Measurements from ENCODE around the gene TCF7.

TCF7 gene

GRCh38 chr5:134075102-134075501, 39.4 kb upstream of the TCF7 start:
- FAIRE-seq (no peak), DNase-seq (ENCODE audit: insufficient read length, low spot score) (no peak)
- TF ChIP-seq, protein P1, sequence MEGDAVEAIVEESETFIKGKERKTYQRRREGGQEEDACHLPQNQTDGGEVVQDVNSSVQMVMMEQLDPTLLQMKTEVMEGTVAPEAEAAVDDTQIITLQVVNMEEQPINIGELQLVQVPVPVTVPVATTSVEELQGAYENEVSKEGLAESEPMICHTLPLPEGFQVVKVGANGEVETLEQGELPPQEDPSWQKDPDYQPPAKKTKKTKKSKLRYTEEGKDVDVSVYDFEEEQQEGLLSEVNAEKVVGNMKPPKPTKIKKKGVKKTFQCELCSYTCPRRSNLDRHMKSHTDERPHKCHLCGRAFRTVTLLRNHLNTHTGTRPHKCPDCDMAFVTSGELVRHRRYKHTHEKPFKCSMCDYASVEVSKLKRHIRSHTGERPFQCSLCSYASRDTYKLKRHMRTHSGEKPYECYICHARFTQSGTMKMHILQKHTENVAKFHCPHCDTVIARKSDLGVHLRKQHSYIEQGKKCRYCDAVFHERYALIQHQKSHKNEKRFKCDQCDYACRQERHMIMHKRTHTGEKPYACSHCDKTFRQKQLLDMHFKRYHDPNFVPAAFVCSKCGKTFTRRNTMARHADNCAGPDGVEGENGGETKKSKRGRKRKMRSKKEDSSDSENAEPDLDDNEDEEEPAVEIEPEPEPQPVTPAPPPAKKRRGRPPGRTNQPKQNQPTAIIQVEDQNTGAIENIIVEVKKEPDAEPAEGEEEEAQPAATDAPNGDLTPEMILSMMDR (IDR thresholded peaks at IDR 0.05; ENCODE audit: insufficient read depth, missing control alignments), result no peak

DNA sequence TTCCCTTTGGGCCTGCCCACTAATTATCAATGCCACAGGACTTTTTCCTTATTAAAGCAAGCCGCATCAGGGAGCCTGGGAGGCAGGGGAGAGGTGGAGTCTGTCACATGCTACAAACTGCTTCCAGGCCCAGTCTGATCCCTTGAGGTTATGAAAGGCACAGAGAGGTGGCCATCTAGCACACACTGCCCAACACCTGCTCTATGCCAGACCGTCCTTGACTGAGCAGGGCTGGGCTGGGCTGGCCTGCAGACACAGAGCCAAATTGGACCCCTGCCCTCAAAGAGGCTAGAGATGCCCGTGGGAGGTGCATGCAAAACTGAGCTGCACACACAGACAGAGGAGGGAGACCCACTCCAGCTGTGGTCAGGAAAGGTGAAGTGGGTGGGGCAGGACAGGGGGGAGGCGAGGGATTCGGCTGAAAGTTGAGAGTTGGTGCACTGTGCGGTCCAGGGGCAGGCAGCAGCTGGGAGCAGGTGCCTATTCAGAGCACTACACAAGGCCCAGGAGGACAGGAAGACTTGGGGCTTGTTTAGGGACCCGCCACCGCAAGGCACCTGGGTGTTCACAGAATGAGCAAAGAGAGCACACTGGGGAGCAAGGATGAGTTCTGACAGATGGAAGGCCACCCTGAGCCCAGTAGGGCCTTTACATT, 36.4 kb upstream of the TCF7 start:
- TF ChIP-seq, protein P1 (IDR thresholded peaks at IDR 0.05; ENCODE audit: insufficient read depth, missing control alignments), result no peak
- no peak for FAIRE-seq

GRCh38 chr5:134079748-134080581, 34.5 kb upstream of the TCF7 start:
- FAIRE-seq (no peak), DNase-seq (ENCODE audit: insufficient read length, low spot score) (no peak)
- TF ChIP-seq, protein P1 (IDR thresholded peaks at IDR 0.05; ENCODE audit: insufficient read depth, missing control alignments), result no peak

More for the DNA sequence above, 36.4 kb upstream of the TCF7 start:
- no peak for DNase-seq (ENCODE audit: insufficient read length, low spot score)

- TF ChIP-seq, protein P1 (IDR thresholded peaks at IDR 0.05; ENCODE audit: insufficient read depth, missing control alignments), result no peak
- no peak for DNase-seq (ENCODE audit: insufficient read length, low spot score)
- FAIRE-seq, result no peak
Measured at GRCh38 chr5:134082264-134082992, 32.1 kb upstream of the TCF7 start.

DNA sequence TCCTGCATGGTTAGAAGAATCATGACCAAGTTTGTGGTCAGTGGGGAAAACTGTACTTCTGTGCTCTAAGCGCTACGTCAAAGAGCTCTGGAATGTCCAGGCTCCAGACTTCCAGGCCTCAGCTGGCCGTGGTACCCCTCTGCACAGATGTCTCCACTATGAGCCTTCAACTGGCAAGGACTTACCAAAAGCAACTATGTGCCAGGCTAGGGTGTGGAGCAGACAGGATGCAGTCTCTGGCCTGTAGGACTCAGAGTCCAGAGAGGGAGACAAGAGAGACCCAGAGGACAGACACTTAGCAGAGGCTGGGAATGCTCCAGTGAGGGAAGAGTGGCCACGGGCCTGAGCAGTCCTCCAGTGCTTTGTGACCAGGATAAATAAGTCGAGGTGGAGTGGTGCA, 31.0 kb upstream of the TCF7 start:
- FAIRE-seq (no peak), DNase-seq (ENCODE audit: insufficient read length, low spot score) (no peak)
- TF ChIP-seq, protein P1 (IDR thresholded peaks at IDR 0.05; ENCODE audit: insufficient read depth, missing control alignments), result no peak

- TF ChIP-seq, protein P1 (IDR thresholded peaks at IDR 0.05; ENCODE audit: insufficient read depth, missing control alignments), result no peak
- FAIRE-seq (no peak), DNase-seq (ENCODE audit: insufficient read length, low spot score) (no peak)
Measured at GRCh38 chr5:134084022-134084565, 30.4 kb upstream of the TCF7 start.

Measured in D721Med (cell line).